ENCODE data around the gene EHMT1.

EHMT1 gene

DNA sequence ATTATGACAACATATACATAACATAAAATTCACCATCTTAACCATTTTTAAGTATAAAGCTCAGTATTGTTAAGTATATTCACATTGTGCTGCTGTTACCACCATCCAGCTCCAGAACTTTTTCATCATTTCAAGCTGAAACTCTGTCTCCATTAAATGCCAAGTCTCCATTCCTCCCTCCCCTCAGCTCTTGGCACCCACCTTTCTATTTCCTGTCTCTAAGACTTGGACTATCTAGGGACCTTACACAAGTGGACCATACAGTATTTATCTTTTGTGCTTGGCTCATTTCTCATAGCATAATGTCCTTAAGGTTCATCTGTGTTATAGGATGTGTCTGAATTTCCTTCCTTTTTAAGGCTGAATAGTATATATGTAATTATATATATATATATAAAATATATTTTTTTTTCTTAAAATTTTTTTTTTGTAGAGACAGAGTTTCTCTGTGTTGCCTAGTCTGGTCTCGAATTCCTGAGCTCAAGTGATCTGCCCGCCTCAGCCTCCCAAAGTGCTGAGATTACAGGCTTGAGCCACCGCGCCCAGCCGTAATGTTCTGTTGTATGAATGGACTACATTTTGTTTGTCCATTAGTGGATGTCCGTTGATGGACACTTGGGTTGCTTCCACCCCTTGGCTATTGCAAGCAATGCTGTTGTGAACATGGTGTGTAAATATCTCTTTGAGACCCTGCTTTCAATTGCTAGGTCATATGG is 72.3 kb downstream of the EHMT1 start:
- TF ChIP-seq POLR2AphosphoS5 (IDR thresholded peaks at IDR 0.05; ENCODE audit: borderline replicate concordance, low read depth, low read length) (no peak), FOXP2 (optimal IDR thresholded peaks at IDR 0.05; ENCODE audit: control extremely low read depth, extremely low read length, insufficient read depth) (no peak), EZH2 (IDR thresholded peaks at IDR 0.05) (no peak)
- Histone ChIP-seq H3K4me3 (no peak overlapping the region), H3K36me3 (ENCODE audit: insufficient read depth, low read length) (no peaks in the 10 kb centered on the region), H3K27ac (no peak overlapping the region), H3K9ac (ENCODE audit: insufficient read length) (no peak overlapping the region), H3K9me3 (ENCODE audit: low read depth, low read length) (no peaks in the 10 kb centered on the region)
- DNase-seq (ENCODE audit: low read depth, low spot score), result no peak

DNA sequence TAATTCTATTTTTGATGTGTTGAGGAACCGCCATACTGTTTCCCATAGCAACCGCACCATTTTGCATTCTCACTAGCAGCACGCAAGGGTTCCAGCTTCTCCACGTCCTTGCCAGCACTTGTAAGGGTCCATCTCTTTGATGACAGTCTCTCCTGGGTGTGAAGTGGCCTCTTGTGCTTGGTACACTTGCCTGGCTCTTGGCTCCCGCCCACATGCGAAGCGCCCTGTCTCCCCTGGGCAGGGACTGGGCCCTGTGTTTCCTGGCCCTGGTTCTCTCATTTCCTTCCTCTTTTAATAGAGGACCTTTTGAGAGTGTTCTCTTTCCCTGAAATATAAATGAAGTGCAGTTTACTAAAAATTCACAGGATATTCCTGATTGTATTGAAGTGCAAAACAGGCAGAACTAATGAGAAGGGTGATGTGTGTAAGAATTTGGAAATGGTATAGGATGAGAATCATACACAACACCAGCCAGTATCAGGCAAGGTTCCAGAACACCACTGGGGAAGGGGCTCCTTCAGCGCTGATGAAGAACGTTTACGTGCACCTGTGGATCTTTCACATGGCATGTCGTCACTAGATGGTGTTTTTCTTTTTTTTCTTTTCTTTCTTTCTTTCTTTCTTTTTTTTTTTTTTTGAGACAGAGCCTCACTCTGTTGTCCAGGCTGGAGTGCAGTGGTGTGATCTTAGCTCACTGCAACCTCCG is 73.0 kb downstream of the EHMT1 start:
- no peak for DNase-seq (ENCODE audit: low read depth, low spot score)
- Histone ChIP-seq H3K9me3 (ENCODE audit: low read depth, low read length) (no peaks in the 10 kb centered on the region), H3K36me3 (ENCODE audit: insufficient read depth, low read length) (no peaks in the 10 kb centered on the region), H3K4me3 (no peak overlapping the region), H3K27ac (no peak overlapping the region; the same call in 1 of the 2 replicates), H3K9ac (ENCODE audit: insufficient read length) (no peak overlapping the region)
- no peak for TF ChIP-seq POLR2AphosphoS5 (IDR thresholded peaks at IDR 0.05; ENCODE audit: borderline replicate concordance, low read depth, low read length)
- no peak for TF ChIP-seq EZH2 (IDR thresholded peaks at IDR 0.05)
- no peak for TF ChIP-seq FOXP2 (optimal IDR thresholded peaks at IDR 0.05; ENCODE audit: control extremely low read depth, extremely low read length, insufficient read depth)

DNA sequence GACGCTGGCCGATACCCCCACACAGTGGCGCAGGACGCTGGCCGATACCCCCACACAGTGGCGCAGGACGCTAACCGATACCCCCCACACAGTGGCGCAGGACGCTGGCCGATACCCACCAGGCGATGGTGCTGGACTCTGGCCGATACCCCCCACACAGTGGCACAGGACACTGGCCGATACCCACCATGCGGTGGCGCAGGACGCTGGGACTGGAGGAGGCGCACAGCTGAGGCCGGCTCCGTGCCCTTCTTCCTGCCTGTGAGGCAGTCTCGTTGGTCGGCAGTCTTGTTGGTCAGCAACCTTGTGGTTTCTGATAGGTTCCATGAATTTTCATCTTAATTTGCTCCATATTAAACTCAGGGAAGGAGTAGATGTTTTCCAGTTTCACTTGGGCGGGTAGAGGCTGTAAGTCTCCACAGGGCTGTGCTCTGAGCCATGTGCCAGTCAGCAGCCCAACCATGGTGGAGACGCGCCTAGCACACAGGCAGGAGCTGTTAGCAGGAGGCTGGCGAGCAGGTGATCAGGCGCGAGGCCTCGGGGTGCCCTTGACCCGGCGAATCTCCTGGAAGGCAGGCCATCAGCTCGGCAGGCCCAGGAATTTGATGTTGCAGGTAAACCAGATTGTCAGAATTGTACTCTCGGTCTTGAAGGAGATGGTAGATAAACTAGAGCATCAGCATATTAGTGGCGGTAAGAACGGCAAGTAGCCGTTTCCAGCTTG is 75.6 kb downstream of the EHMT1 start:
- Histone ChIP-seq H3K9ac (ENCODE audit: insufficient read length) (no peak overlapping the region), H3K27ac (no peak overlapping the region), H3K9me3 (ENCODE audit: low read depth, low read length) (no peaks in the 10 kb centered on the region), H3K4me3 (no peak overlapping the region), H3K36me3 (ENCODE audit: insufficient read depth, low read length) (no peaks in the 10 kb centered on the region)
- DNase-seq (ENCODE audit: low read depth, low spot score), result no peak
- TF ChIP-seq FOXP2 (optimal IDR thresholded peaks at IDR 0.05; ENCODE audit: control extremely low read depth, extremely low read length, insufficient read depth), result no peak
- TF ChIP-seq POLR2AphosphoS5 (IDR thresholded peaks at IDR 0.05; ENCODE audit: borderline replicate concordance, low read depth, low read length), result no peak
- TF ChIP-seq EZH2 (IDR thresholded peaks at IDR 0.05), result no peak

DNA sequence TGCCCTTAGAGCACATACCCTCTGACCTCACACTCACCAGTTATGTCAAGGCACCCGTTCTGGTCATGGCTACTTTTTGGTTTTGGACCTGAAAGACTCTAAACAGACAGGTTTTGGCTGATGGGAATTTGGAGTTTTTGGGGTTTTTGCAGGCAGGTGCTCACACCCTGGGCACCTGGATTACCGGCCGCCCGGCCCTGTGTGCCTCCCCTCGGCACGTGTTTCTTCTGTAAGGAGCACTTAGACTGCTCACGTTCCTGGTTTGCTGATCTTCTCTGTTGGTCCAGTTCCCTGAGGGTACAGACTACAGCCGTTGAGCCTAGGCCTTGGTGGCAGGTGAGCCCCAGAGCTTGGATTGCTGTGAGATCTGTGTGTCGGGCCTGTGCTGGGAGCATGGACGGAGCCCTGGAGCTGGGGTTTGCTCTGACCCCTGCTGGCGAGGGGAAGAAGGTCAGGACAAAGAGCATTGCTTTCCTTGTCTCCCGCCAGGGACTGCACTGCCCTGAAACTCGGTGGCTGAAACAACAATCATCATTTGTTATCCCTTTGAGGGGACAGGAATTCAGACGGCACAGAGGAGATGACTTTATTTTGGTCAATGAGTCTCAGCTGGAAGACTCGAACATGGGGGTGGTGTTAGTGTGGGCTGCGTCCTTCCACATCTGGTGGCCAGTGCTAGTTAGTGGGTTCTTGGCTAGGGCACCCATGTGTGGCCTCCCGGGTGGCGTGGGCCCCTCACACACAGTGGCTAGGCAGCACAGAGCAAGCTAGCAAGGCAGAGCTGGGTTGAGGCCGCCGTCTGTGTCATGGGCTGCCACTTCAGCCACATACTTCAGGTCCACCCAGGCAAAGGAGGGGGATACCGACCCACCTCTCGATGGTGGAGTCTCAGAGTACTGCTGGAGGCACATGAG is 76.4 kb downstream of the EHMT1 start:
- TF ChIP-seq FOXP2 (optimal IDR thresholded peaks at IDR 0.05; ENCODE audit: control extremely low read depth, extremely low read length, insufficient read depth) (no peak), POLR2AphosphoS5 (IDR thresholded peaks at IDR 0.05; ENCODE audit: borderline replicate concordance, low read depth, low read length) (no peak), EZH2 (IDR thresholded peaks at IDR 0.05) (no peak)
- Histone ChIP-seq H3K27ac (no peak overlapping the region), H3K9me3 (ENCODE audit: low read depth, low read length) (no peaks in the 10 kb centered on the region), H3K4me3 (no peak overlapping the region), H3K9ac (ENCODE audit: insufficient read length) (no peak overlapping the region), H3K36me3 (ENCODE audit: insufficient read depth, low read length) (no peaks in the 10 kb centered on the region)
- no peak for DNase-seq (ENCODE audit: low read depth, low spot score)

DNA sequence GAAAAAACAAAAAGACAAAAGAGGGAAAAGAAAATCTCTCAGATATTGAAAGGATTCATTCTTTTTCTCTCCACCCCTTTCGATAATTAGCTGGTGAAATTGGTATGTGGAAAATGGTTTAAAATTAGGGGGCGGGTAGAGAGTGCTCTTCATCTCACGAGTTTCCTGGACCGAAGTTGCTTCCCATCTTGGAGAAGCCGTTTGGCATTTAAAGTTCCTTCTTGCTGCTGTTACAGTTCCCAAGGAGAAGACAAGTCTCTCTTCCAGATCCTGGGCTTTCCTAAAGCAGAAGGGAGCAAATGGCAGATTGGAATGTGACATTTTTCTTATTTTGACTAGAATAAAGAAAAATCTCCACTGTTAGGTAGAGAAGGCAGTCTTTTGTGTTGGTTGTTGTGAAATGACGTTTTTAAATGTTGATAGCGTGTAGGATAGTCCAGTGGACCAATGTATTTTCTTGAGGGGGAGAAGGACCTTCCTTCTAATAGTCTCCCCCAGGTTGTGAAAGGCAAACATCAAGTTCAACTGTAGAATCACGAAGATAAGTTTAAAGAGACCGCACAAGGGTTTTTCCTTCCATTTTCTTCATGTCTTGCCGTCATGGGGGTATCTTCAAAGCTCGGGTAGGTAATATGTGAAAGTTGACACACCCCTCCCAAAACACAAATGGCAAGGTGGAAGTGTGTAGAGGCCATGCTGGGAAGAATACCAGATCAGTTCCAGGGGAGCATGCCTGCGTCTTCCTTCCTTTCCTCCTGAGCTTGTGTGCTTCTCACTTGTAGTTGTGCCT is 77.5 kb downstream of the EHMT1 start:
- Histone ChIP-seq H3K9me3 (ENCODE audit: low read depth, low read length) (no peaks in the 10 kb centered on the region), H3K27ac (no peak overlapping the region), H3K4me3 (no peak overlapping the region), H3K9ac (ENCODE audit: insufficient read length) (no peak overlapping the region), H3K36me3 (ENCODE audit: insufficient read depth, low read length) (no peaks in the 10 kb centered on the region)
- TF ChIP-seq FOXP2 (optimal IDR thresholded peaks at IDR 0.05; ENCODE audit: control extremely low read depth, extremely low read length, insufficient read depth) (no peak), EZH2 (IDR thresholded peaks at IDR 0.05) (no peak), POLR2AphosphoS5 (IDR thresholded peaks at IDR 0.05; ENCODE audit: borderline replicate concordance, low read depth, low read length) (no peak)
- DNase-seq (ENCODE audit: low read depth, low spot score), result no peak

DNA sequence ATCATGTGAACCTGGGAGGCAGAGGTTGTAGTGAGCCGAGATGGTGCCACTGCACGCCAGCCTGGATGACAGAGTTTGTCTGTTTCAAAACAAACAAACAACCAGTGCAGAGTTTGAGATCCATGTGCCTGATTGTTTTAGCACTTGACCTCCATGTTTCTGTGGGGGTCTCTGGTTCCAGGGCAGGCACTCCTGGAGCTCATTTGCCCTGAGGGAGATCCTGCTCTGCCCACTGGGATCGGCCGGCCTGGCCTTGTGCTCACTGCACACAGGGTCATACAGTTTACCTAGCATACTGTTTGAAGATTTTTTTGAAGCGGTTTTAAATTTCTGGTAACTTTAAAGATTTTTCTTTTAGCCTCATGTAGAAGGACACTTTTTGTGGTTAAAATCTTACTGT is 78.4 kb downstream of the EHMT1 start:
- DNase-seq (ENCODE audit: low read depth, low spot score), result no peak
- TF ChIP-seq POLR2AphosphoS5 (IDR thresholded peaks at IDR 0.05; ENCODE audit: borderline replicate concordance, low read depth, low read length) (no peak), EZH2 (IDR thresholded peaks at IDR 0.05) (no peak), FOXP2 (optimal IDR thresholded peaks at IDR 0.05; ENCODE audit: control extremely low read depth, extremely low read length, insufficient read depth) (no peak)
- Histone ChIP-seq H3K9ac (ENCODE audit: insufficient read length) (no peak overlapping the region), H3K36me3 (ENCODE audit: insufficient read depth, low read length) (no peaks in the 10 kb centered on the region), H3K9me3 (ENCODE audit: low read depth, low read length) (no peaks in the 10 kb centered on the region), H3K27ac (no peak overlapping the region), H3K4me3 (no peak overlapping the region)

DNA sequence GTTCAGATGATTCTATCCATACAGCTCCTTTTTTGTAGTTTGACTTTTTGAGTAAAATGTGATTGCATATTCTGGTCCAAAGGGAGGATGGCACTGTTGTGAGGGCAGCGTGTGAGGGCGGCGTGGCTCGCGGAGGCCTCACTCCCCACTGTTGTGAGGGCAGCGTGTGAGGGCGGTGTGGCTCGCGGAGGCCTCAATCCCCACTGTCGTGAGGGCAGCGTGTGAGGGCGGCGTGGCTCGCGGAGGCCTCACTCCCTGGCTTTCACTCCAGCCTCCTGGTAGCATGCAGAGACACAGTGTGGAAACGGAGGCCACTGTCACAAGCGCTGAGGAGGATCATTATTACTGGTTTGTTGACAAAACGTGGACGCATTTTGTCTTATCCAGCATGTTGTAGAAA is 79.0 kb downstream of the EHMT1 start:
- no peak for DNase-seq (ENCODE audit: low read depth, low spot score)
- no peak for TF ChIP-seq POLR2AphosphoS5 (IDR thresholded peaks at IDR 0.05; ENCODE audit: borderline replicate concordance, low read depth, low read length)
- no peak for TF ChIP-seq EZH2 (IDR thresholded peaks at IDR 0.05)
- TF ChIP-seq FOXP2 (optimal IDR thresholded peaks at IDR 0.05; ENCODE audit: control extremely low read depth, extremely low read length, insufficient read depth), result no peak

More for the DNA sequence above, 79.0 kb downstream of the EHMT1 start:
- no peak overlapping the region for H3K9ac ChIP-seq (ENCODE audit: insufficient read length)
- H3K36me3 ChIP-seq (ENCODE audit: insufficient read depth, low read length), result peaks cover 2% of the 10 kb centered on the region; the same call in 1 of the 2 replicates
- no peak overlapping the region for H3K27ac ChIP-seq
- H3K9me3 ChIP-seq (ENCODE audit: low read depth, low read length), result no peaks in the 10 kb centered on the region
- no peak overlapping the region for H3K4me3 ChIP-seq
